Hematopoietic multipotent progenitor cell treated with erythropoietin and hydrocortisone succinate and interleukin-3 and kit ligand, for 15 days (in vitro differentiated cells): ENCODE data around the gene TTC1.
"Not testable (repeated sequence)": the region's sequence is repeated elsewhere in the genome, so short reads cannot be mapped to it uniquely, and the experiment has no call there.

Experiments used
- DNase-seq: peaks from one replicate; pipeline ENCODE4 v3.0.0-alpha.2; 2015; ENCODE audit warnings: low spot score

The TTC1 gene

GRCh38 chr5:160008877-160009590 lies at the start of gene TTC1:
Gene TTC1 (plus strand): TSS chr5:160009139. CDS start chr5:160010529, 1,390 bp downstream.
- DNase-seq = peak; percentile 99

GRCh38 chr5:159961176-159962160 lies 47.5 kb upstream of the TTC1 start:
- no peak for DNase-seq

- no peak for DNase-seq
Measured at GRCh38 chr5:159962214-159962613, 46.7 kb upstream of the TTC1 start.

- no peak for DNase-seq
Measured at GRCh38 chr5:159963935-159964334, 45.0 kb upstream of the TTC1 start.

GRCh38 chr5:159965031-159965837 lies 43.7 kb upstream of the TTC1 start:
- DNase-seq = peak; percentile 16

- not testable (repeated sequence) for DNase-seq
Measured at GRCh38 chr5:159965838-159966128, 43.2 kb upstream of the TTC1 start.

GRCh38 chr5:159969966-159970365 lies 39.0 kb upstream of the TTC1 start:
- DNase-seq = no peak

GRCh38 chr5:159971038-159971437 lies 37.9 kb upstream of the TTC1 start:
- DNase-seq = no peak

- DNase-seq = no peak
Measured at GRCh38 chr5:159971514-159971913, 37.4 kb upstream of the TTC1 start.

- DNase-seq = no peak
Measured at GRCh38 chr5:159971931-159972461, 36.9 kb upstream of the TTC1 start.

GRCh38 chr5:159972538-159973362 lies 36.2 kb upstream of the TTC1 start:
- no peak for DNase-seq

- DNase-seq = no peak
Measured at GRCh38 chr5:159975462-159976019, 33.4 kb upstream of the TTC1 start.

GRCh38 chr5:159976921-159977320 lies 32.0 kb upstream of the TTC1 start:
- no peak for DNase-seq

- DNase-seq = no peak
Measured at GRCh38 chr5:159978358-159978757, 30.6 kb upstream of the TTC1 start.

- no peak for DNase-seq
Measured at GRCh38 chr5:159982421-159983173, 26.3 kb upstream of the TTC1 start.

GRCh38 chr5:159987031-159987674 lies 21.8 kb upstream of the TTC1 start:
- peak; percentile 11 for DNase-seq

GRCh38 chr5:159990506-159990905 lies 18.4 kb upstream of the TTC1 start:
- no peak for DNase-seq

- no peak for DNase-seq
Measured at GRCh38 chr5:159992566-159992965, 16.4 kb upstream of the TTC1 start.

- no peak for DNase-seq
Measured at GRCh38 chr5:159993194-159993593, 15.7 kb upstream of the TTC1 start.

- no peak for DNase-seq
Measured at GRCh38 chr5:159995907-159996306, 13.0 kb upstream of the TTC1 start.
